Skeletal muscle tissue (tissue), 4 donors: Measurements from ENCODE around the gene GRHL3. TPM values are rescaled to one million over a fixed set of nuclear protein-coding genes. Genes with fewer than 3 reads are reported as not detected.

Source experiments
- H3K27ac ChIP-seq: one replicate; pipeline ENCODE4 v1.7.0; 2013; ENCODE audit warnings: mild to moderate bottlenecking, low read depth, low read length, inconsistent platforms
- H3K27me3 ChIP-seq, 3 donors: one replicate each; pipeline ENCODE4 v1.7.0; 2013; ENCODE audit warnings: low read length in 3 of 3; ENCODE audit not compliant: control insufficient read depth in 3 of 3, insufficient read depth in 3 of 3
- H3K36me3 ChIP-seq, 3 donors: one replicate each; pipeline ENCODE4 v1.7.0; 2013; ENCODE audit warnings: low read length in 3 of 3; ENCODE audit not compliant: control insufficient read depth in 3 of 3, insufficient read depth in 3 of 3
- H3K4me1 ChIP-seq, 3 donors: one replicate each; pipeline ENCODE4 v1.7.0; 2013; ENCODE audit warnings: low read length in 3 of 3, mild to moderate bottlenecking in 3 of 3; ENCODE audit not compliant: control insufficient read depth in 3 of 3, insufficient read depth in 3 of 3
- H3K4me3 ChIP-seq, 3 donors: one replicate each; pipeline ENCODE4 v1.7.0; 2013; ENCODE audit warnings: low read length in 3 of 3
- H3K9ac ChIP-seq, 3 donors: one replicate each; pipeline ENCODE4 v1.7.0; 2013; ENCODE audit warnings: low read length in 3 of 3, mild to moderate bottlenecking in 3 of 3, moderate library complexity in 2 of 3, low read depth in 1 of 3
- H3K9me3 ChIP-seq, 3 donors: one replicate each; pipeline ENCODE4 v1.7.0; 2013; ENCODE audit warnings: low read length in 3 of 3; ENCODE audit not compliant: control insufficient read depth in 3 of 3
- total RNA-seq: library from RNA; depleted of rRNA; stranded (reverse); fragments of >200 nt; gene quantifications from one replicate; pipeline ENCODE4 v1.2.3, GENCODE V29; 2014
- donor health status: Osteomylitis.

The GRHL3 gene
- total RNA-seq, 1 donor from 2014 or later, result not detected

- Histone ChIP-seq H3K9me3 (no peaks in the 10 kb centered on the region), H3K4me1 (no peaks in the 10 kb centered on the region), H3K9ac (no peak overlapping the region), H3K27ac (no peak overlapping the region), H3K27me3 (no peaks in the 10 kb centered on the region), H3K4me3 (no peak overlapping the region), H3K36me3 (peaks cover 0 to 7% (median 3%) of the 10 kb centered on the region in 3 donors)
Observed at GRCh38 chr1:24374891-24375786, 56.0 kb downstream of the GRHL3 start.

GRCh38 chr1:24379733-24380315 is 60.7 kb downstream of the GRHL3 start:
- Histone ChIP-seq H3K4me3 (no peak overlapping the region), H3K4me1 (no peaks in the 10 kb centered on the region), H3K9me3 (no peaks in the 10 kb centered on the region), H3K27me3 (no peaks in the 10 kb centered on the region), H3K36me3 (peaks cover 0 to 3% (median 1%) of the 10 kb centered on the region in 3 donors), H3K27ac (no peak overlapping the region), H3K9ac (no peak overlapping the region)

- no peak overlapping the region for H3K4me3 ChIP-seq
- no peaks in the 10 kb centered on the region for H3K27me3 ChIP-seq
- peaks cover 0 to 3% (median 1%) of the 10 kb centered on the region in 3 donors for H3K36me3 ChIP-seq
- no peak overlapping the region for H3K27ac ChIP-seq
- no peak overlapping the region for H3K9ac ChIP-seq
- H3K9me3 ChIP-seq, result no peaks in the 10 kb centered on the region
- no peaks in the 10 kb centered on the region for H3K4me1 ChIP-seq
Observed at GRCh38 chr1:24380508-24380907, 61.4 kb downstream of the GRHL3 start.

GRCh38 chr1:24381256-24381655 is 62.1 kb downstream of the GRHL3 start:
- H3K36me3 ChIP-seq, result peaks cover 0 to 3% (median 1%) of the 10 kb centered on the region in 3 donors
- H3K27me3 ChIP-seq, result no peaks in the 10 kb centered on the region
- H3K4me3 ChIP-seq, result no peak overlapping the region
- H3K9me3 ChIP-seq, result no peaks in the 10 kb centered on the region
- H3K4me1 ChIP-seq, result no peaks in the 10 kb centered on the region
- H3K27ac ChIP-seq, result no peak overlapping the region
- H3K9ac ChIP-seq, result no peak overlapping the region

- Histone ChIP-seq H3K9ac (no peak overlapping the region), H3K4me1 (no peaks in the 10 kb centered on the region), H3K4me3 (no peak overlapping the region), H3K36me3 (peaks cover 0 to 3% (median 1%) of the 10 kb centered on the region in 3 donors), H3K27ac (no peak overlapping the region), H3K9me3 (no peaks in the 10 kb centered on the region), H3K27me3 (peaks cover 0 to 4% (median 0%) of the 10 kb centered on the region in 3 donors)
Observed at GRCh38 chr1:24382165-24382577, 63.0 kb downstream of the GRHL3 start.

- Histone ChIP-seq H3K9me3 (no peaks in the 10 kb centered on the region), H3K4me3 (no peak overlapping the region), H3K4me1 (no peaks in the 10 kb centered on the region), H3K27me3 (peaks cover 0 to 5% (median 0%) of the 10 kb centered on the region in 3 donors), H3K27ac (no peak overlapping the region), H3K9ac (no peak overlapping the region), H3K36me3 (peaks cover 0 to 1% (median 0%) of the 10 kb centered on the region in 3 donors)
Observed at GRCh38 chr1:24383381-24383940, 64.3 kb downstream of the GRHL3 start.

GRCh38 chr1:24384251-24385090 is 65.3 kb downstream of the GRHL3 start:
- H3K4me1 ChIP-seq, result no peaks in the 10 kb centered on the region
- H3K27me3 ChIP-seq, result peaks cover 0 to 5% (median 0%) of the 10 kb centered on the region in 3 donors
- H3K36me3 ChIP-seq, result no peaks in the 10 kb centered on the region
- no peak overlapping the region for H3K4me3 ChIP-seq
- H3K9ac ChIP-seq, result no peak overlapping the region
- H3K27ac ChIP-seq, result no peak overlapping the region
- no peaks in the 10 kb centered on the region for H3K9me3 ChIP-seq

- H3K27me3 ChIP-seq, result peaks cover 0 to 5% (median 0%) of the 10 kb centered on the region in 3 donors
- no peak overlapping the region for H3K27ac ChIP-seq
- no peaks in the 10 kb centered on the region for H3K4me1 ChIP-seq
- no peaks in the 10 kb centered on the region for H3K9me3 ChIP-seq
- no peaks in the 10 kb centered on the region for H3K36me3 ChIP-seq
- no peak overlapping the region for H3K4me3 ChIP-seq
- no peak overlapping the region for H3K9ac ChIP-seq
Observed at GRCh38 chr1:24385160-24385940, 66.2 kb downstream of the GRHL3 start.

GRCh38 chr1:24386241-24386640 is 67.1 kb downstream of the GRHL3 start:
- Histone ChIP-seq H3K4me3 (no peak overlapping the region), H3K9ac (no peak overlapping the region), H3K9me3 (no peaks in the 10 kb centered on the region), H3K36me3 (no peaks in the 10 kb centered on the region), H3K27ac (no peak overlapping the region), H3K27me3 (peaks cover 0 to 5% (median 0%) of the 10 kb centered on the region in 3 donors), H3K4me1 (no peaks in the 10 kb centered on the region)
